Liver (tissue), 9 donors: ENCODE results near the gene TERT. TPM values are rescaled to one million over a fixed set of nuclear protein-coding genes. Genes with fewer than 3 reads are reported as not detected.

Source experiments
- DNase-seq: peaks from one replicate; pipeline ENCODE4 v3.0.0-alpha.2; 2017; ENCODE audit warnings: low spot score
- H3K27ac ChIP-seq, 2 donors: one replicate each; pipeline ENCODE4 v1.7.0; 2013; ENCODE audit warnings: inconsistent platforms in 2 of 2, low read length in 2 of 2, control low read depth in 1 of 2, low read depth in 1 of 2, mild to moderate bottlenecking in 1 of 2
- H3K27me3 ChIP-seq, 4 donors: one replicate each; pipeline versions ENCODE4 v1.6.1 to v1.7.0; 2013; ENCODE audit warnings: low read length in 3 of 4, inconsistent platforms in 1 of 4, mild to moderate bottlenecking in 1 of 4, moderate library complexity in 1 of 4; ENCODE audit not compliant: control insufficient read depth in 4 of 4, insufficient read depth in 4 of 4
- H3K36me3 ChIP-seq, 4 donors: one replicate each; pipeline versions ENCODE4 v1.6.1 to v1.7.0; 2013; ENCODE audit warnings: low read length in 3 of 4, mild to moderate bottlenecking in 3 of 4, low read depth in 1 of 4, moderate library complexity in 1 of 4; ENCODE audit not compliant: control insufficient read depth in 4 of 4, insufficient read depth in 3 of 4
- H3K4me1 ChIP-seq, 4 donors: one replicate each; pipeline versions ENCODE4 v1.6.1 to v1.7.0; 2013; ENCODE audit warnings: low read length in 3 of 4, mild to moderate bottlenecking in 3 of 4, moderate library complexity in 1 of 4; ENCODE audit not compliant: control insufficient read depth in 4 of 4, insufficient read depth in 4 of 4
- H3K4me3 ChIP-seq, 3 donors: one replicate each; pipeline versions ENCODE4 v1.6.1 to v1.7.0; 2013; ENCODE audit warnings: low read length in 3 of 3, control low read depth in 1 of 3, low read depth in 1 of 3, mild to moderate bottlenecking in 1 of 3
- H3K9ac ChIP-seq, 2 donors: one replicate each; pipeline ENCODE4 v1.7.0; 2013; ENCODE audit warnings: low read length in 2 of 2, mild to moderate bottlenecking in 2 of 2, moderate library complexity in 2 of 2, control low read depth in 1 of 2, low read depth in 1 of 2
- H3K9me3 ChIP-seq, 4 donors: one replicate each; pipeline versions ENCODE4 v1.6.1 to v1.7.0; 2013; ENCODE audit warnings: low read length in 3 of 4; ENCODE audit not compliant: control insufficient read depth in 4 of 4
- CTCF ChIP-seq: fragments of 150-350 bp; IDR thresholded peaks from 2 replicates; pipeline ENCODE4 v1.5.1; 2017; ENCODE audit warnings: improper control_type of control experiment, low read depth, low read length; ENCODE audit not compliant: missing input control
- EGR1 ChIP-seq, 2 donors: IDR thresholded peaks; 2 replicates each; pipeline ENCODE4 v1.6.1; 2016 to 2018; ENCODE audit warnings: antibody characterized with exemption in 2 of 2, low read depth in 2 of 2
- FOXA2 ChIP-seq: IDR thresholded peaks from 2 replicates; pipeline ENCODE4 v1.6.1; 2016; ENCODE audit warnings: antibody characterized with exemption
- GABPA ChIP-seq, 2 donors: IDR thresholded peaks in 1 of 2; conservative IDR thresholded peaks in 1 of 2; 2 replicates each; pipeline ENCODE4 v1.6.1; 2016; ENCODE audit warnings: antibody characterized with exemption in 2 of 2, mild to moderate bottlenecking in 1 of 2, moderate library complexity in 1 of 2
- HNF4A ChIP-seq, 2 donors: conservative IDR thresholded peaks; 2 replicates each; pipeline ENCODE4 v1.6.1; 2016; ENCODE audit warnings: antibody characterized with exemption in 2 of 2, mild to moderate bottlenecking in 2 of 2
- HNF4G ChIP-seq: IDR thresholded peaks from 2 replicates; pipeline ENCODE4 v1.6.1; 2016; ENCODE audit warnings: antibody characterized with exemption
- JUND ChIP-seq, 2 donors: IDR thresholded peaks; 2 replicates each; pipeline ENCODE4 v1.6.1; 2016; ENCODE audit warnings: antibody characterized with exemption in 2 of 2
- NR2F2 ChIP-seq: IDR thresholded peaks from 2 replicates; pipeline ENCODE4 v1.6.1; 2016; ENCODE audit warnings: antibody characterized with exemption
- REST ChIP-seq: IDR thresholded peaks from 2 replicates; pipeline ENCODE4 v1.6.1; 2016; ENCODE audit warnings: antibody characterized with exemption, mild to moderate bottlenecking
- RXRA ChIP-seq, 2 donors: IDR thresholded peaks; 2 replicates each; pipeline ENCODE4 v1.6.1; 2017 to 2018; ENCODE audit warnings: antibody characterized with exemption in 2 of 2, mild to moderate bottlenecking in 1 of 2
- SP1 ChIP-seq: IDR thresholded peaks from 2 replicates; pipeline ENCODE4 v1.6.1; 2018; ENCODE audit warnings: antibody characterized with exemption, mild to moderate bottlenecking
- TAF1 ChIP-seq: conservative IDR thresholded peaks from 2 replicates; pipeline ENCODE4 v1.6.1; 2016; ENCODE audit warnings: antibody characterized with exemption, mild to moderate bottlenecking
- YY1 ChIP-seq: IDR thresholded peaks from 2 replicates; pipeline ENCODE4 v1.6.1; 2016; ENCODE audit warnings: antibody characterized with exemption, mild to moderate bottlenecking
- WGBS: extraction: QIAGEN DNeasy Blood & Tissue Kit; methylation state at CpG from one replicate; pipeline ENCODE4 v1.1.7; 2013; 5-methylcytosine and 5-hydroxymethylcytosine counted together
- polyA plus RNA-seq, 2 donors: library from polyadenylated mRNA; stranded (reverse) in 1 of 2; unstranded in 1 of 2; fragments of 200-250 nt in 1 of 2; fragments of >200 nt in 1 of 2; fragmentation: Nextera tagmentation in 1 of 2; extraction: Ambion mirVana in 1 of 2; gene quantifications; one replicate each; pipeline versions ENCODE4 v1.2.1 to v1.2.3, GENCODE V29; 2013 to 2015
- total RNA-seq, 2 donors: library from RNA; depleted of rRNA; stranded (reverse); fragments of >200 nt; gene quantifications; one replicate each; pipeline ENCODE4 v1.2.3, GENCODE V29; 2014
- TF ChIP-seq, protein P1 (sequence below): IDR thresholded peaks from 2 replicates; pipeline ENCODE4 v1.6.1; 2016; ENCODE audit warnings: antibody characterized with exemption
- TF ChIP-seq, protein P2 (sequence below): IDR thresholded peaks from 2 replicates; pipeline ENCODE4 v1.6.1; 2016; ENCODE audit warnings: antibody characterized with exemption
- TF ChIP-seq, protein P3 (sequence below): IDR thresholded peaks from 2 replicates; pipeline ENCODE4 v1.6.1; 2016; ENCODE audit warnings: antibody characterized with exemption
- donor health status: healthy.
- donor health status: healthy.
- donor health status: healthy.
- donor health status: healthy.
- donor health status: healthy.

Gene TERT
- total and polyA plus RNA-seq, 4 donors, result 0.14 TPM; not detected in 3

DNA sequence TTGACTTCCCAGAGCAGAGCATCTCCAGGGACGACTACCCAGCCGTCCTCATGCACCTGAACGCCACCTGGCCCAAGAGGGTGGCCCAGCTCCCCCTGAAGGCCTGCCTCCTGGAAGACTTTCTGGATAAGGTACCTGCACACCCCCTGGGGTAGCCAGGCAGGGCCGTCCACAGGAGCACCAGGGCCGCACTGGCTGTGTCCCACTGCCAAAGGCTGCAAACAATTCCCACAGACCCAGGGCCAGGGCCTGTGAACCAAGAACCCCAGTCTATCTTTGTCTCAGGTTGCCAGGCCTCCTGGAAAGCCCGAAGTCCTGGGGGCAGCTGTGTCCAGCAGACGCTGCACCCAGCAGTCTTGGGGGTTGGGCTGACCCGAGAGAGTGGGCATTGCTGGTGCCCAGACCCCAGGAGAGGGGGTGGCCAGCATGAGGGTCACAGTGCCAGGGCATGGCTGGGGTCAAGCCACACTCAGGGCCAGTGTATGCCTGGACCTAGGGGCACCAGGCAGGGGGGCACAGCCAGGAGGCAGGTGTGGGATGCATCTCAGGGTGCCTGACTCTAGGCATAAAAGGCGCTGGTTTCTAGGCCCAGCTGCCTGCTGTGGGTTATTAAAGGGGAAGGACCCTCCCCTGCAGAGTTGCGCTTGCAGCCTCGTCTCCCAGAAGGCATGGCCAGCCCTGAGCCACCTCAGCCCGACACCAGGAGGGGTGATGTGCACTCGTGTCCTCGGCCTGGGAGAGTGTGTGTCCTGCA lies 52.0 kb downstream of the TERT start:
- H3K27ac ChIP-seq, result no peak overlapping the region
- no peaks in the 10 kb centered on the region for H3K36me3 ChIP-seq
- H3K9ac ChIP-seq, result no peak overlapping the region
- no peak for DNase-seq
- H3K9me3 ChIP-seq, result no peaks in the 10 kb centered on the region
- no peak overlapping the region for H3K4me3 ChIP-seq
- H3K4me1 ChIP-seq, result no peaks in the 10 kb centered on the region
- peaks cover 0 to 2% (median 0%) of the 10 kb centered on the region in 4 donors for H3K27me3 ChIP-seq
- 74% methylated on average over 14 of the region's 14 CpGs for WGBS
- TF ChIP-seq SP1, result no peak
- TF ChIP-seq YY1, result no peak
- no peak for TF ChIP-seq FOXA2
- TF ChIP-seq, protein P1, sequence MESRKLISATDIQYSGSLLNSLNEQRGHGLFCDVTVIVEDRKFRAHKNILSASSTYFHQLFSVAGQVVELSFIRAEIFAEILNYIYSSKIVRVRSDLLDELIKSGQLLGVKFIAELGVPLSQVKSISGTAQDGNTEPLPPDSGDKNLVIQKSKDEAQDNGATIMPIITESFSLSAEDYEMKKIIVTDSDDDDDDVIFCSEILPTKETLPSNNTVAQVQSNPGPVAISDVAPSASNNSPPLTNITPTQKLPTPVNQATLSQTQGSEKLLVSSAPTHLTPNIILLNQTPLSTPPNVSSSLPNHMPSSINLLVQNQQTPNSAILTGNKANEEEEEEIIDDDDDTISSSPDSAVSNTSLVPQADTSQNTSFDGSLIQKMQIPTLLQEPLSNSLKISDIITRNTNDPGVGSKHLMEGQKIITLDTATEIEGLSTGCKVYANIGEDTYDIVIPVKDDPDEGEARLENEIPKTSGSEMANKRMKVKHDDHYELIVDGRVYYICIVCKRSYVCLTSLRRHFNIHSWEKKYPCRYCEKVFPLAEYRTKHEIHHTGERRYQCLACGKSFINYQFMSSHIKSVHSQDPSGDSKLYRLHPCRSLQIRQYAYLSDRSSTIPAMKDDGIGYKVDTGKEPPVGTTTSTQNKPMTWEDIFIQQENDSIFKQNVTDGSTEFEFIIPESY, result no peak
- TF ChIP-seq RXRA (IDR thresholded peaks at IDR 0.05), result no peak
- no peak for TF ChIP-seq EGR1 (IDR thresholded peaks at IDR 0.05; ENCODE audit: low read depth in 2 of 2)
- no peak for TF ChIP-seq TAF1
- no peak for TF ChIP-seq CTCF
- no peak for TF ChIP-seq NR2F2
- TF ChIP-seq JUND (IDR thresholded peaks at IDR 0.05), result no peak
- no peak for TF ChIP-seq GABPA (IDR thresholded peaks at IDR 0.05 in 1 of 2, conservative IDR thresholded peaks at IDR 0.05 in 1 of 2)
- TF ChIP-seq HNF4G, result no peak
- TF ChIP-seq HNF4A (conservative IDR thresholded peaks at IDR 0.05), result no peak

- no peak overlapping the region for H3K27ac ChIP-seq
- no peaks in the 10 kb centered on the region for H3K4me1 ChIP-seq
- no peak for DNase-seq
- no peaks in the 10 kb centered on the region for H3K36me3 ChIP-seq
- no peaks in the 10 kb centered on the region for H3K9me3 ChIP-seq
- H3K27me3 ChIP-seq, result peaks cover 0 to 2% (median 0%) of the 10 kb centered on the region in 4 donors
- TF ChIP-seq RXRA (IDR thresholded peaks at IDR 0.05) (no peak), YY1 (no peak), CTCF (no peak), SP1 (no peak), JUND (IDR thresholded peaks at IDR 0.05) (no peak), TAF1 (no peak), HNF4A (conservative IDR thresholded peaks at IDR 0.05) (no peak), NR2F2 (no peak), EGR1 (IDR thresholded peaks at IDR 0.05; ENCODE audit: low read depth in 2 of 2) (no peak), FOXA2 (no peak), REST (no peak)
- TF ChIP-seq, protein P2, sequence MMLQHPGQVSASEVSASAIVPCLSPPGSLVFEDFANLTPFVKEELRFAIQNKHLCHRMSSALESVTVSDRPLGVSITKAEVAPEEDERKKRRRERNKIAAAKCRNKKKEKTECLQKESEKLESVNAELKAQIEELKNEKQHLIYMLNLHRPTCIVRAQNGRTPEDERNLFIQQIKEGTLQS, result no peak
- TF ChIP-seq, protein P3, sequence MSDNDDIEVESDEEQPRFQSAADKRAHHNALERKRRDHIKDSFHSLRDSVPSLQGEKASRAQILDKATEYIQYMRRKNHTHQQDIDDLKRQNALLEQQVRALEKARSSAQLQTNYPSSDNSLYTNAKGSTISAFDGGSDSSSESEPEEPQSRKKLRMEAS, result no peak
- no peak overlapping the region for H3K4me3 ChIP-seq
- WGBS, result 73% methylated on average over 22 of the region's 22 CpGs
- no peak overlapping the region for H3K9ac ChIP-seq
These were observed 53.3 kb downstream of the TERT start for GRCh38 chr5:1241509-1242080.
